GM10248 (cell line): ENCODE measurements around the gene STOX2.

ENCODE experiments used
- CTCF ChIA-PET: fragments of 300-600 bp; sonication (Branson Sonifier 250); formaldehyde crosslinking; extraction: SDS; loops from one replicate; lab custom pipeline; 2021; ENCODE audit warnings: antibody characterized with exemption; lab: Yijun Ruan, JAX
- POLR2A ChIA-PET: fragments of 350-650 bp; sonication (Branson Sonifier 250); formaldehyde crosslinking; extraction: SDS; loops from one replicate; lab custom pipeline; 2020; ENCODE audit warnings: antibody characterized with exemption; lab: Yijun Ruan, JAX
- DNase-seq: peaks from one replicate; pipeline ENCODE4 v3.0.0; 2012; ENCODE audit errors: extremely low spot score
- TF ChIP-seq, protein P1 (sequence below): IDR thresholded peaks from 2 replicates; pipeline ENCODE4 v1.5.1; 2012; ENCODE audit warnings: mild to moderate bottlenecking, low read depth; ENCODE audit errors: extremely low read depth, missing control alignments, control extremely low read depth

Gene STOX2

DNA sequence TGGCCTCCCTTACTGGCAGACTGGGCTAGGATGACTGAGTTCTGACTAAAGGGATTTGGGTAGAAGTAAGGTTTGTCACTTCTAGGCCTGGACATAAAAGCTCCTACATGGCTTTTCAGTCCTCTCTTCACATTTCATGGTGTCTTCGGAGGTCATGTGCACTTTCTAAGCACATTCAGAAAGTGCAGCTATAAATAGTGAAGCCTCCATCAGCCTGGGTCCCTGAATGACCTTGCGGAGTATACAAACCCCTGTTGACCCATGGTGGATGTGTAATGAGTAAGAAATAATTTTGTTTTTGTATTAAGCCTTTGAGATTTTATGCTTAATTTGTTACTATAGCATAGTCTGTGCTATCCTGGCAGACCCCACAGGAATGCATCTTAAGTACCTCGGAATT lies 154.0 kb downstream of the STOX2 start:
- CTCF ChIA-PET, result no interaction called here
- POLR2A ChIA-PET, result no interaction called here
- TF ChIP-seq, protein P1, sequence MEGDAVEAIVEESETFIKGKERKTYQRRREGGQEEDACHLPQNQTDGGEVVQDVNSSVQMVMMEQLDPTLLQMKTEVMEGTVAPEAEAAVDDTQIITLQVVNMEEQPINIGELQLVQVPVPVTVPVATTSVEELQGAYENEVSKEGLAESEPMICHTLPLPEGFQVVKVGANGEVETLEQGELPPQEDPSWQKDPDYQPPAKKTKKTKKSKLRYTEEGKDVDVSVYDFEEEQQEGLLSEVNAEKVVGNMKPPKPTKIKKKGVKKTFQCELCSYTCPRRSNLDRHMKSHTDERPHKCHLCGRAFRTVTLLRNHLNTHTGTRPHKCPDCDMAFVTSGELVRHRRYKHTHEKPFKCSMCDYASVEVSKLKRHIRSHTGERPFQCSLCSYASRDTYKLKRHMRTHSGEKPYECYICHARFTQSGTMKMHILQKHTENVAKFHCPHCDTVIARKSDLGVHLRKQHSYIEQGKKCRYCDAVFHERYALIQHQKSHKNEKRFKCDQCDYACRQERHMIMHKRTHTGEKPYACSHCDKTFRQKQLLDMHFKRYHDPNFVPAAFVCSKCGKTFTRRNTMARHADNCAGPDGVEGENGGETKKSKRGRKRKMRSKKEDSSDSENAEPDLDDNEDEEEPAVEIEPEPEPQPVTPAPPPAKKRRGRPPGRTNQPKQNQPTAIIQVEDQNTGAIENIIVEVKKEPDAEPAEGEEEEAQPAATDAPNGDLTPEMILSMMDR, result no peak
- no peak for DNase-seq

DNA sequence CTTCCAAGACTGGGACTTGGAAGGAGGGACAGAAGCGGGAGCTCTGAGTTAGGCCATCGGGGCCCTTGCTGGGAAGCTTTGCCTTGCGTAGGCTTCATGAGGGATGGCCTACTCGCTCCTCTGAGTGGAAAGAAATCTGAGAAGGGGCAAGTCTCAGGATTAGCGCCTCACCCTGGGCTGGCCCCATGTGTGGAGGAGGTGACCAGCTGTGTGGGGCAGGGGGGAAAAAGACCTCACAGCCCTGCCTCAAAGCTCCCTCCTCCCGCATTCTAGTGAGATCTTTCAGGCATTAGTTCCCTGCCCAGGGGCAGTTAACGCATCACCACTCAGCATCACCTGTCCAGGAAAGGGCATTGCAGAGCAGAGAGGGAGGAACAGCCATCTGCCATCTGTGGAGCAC lies 156.5 kb downstream of the STOX2 start:
- ChIA-PET POLR2A (no interaction called here), CTCF (no interaction called here)
- no peak for DNase-seq
- TF ChIP-seq, protein P1, result no peak

DNA sequence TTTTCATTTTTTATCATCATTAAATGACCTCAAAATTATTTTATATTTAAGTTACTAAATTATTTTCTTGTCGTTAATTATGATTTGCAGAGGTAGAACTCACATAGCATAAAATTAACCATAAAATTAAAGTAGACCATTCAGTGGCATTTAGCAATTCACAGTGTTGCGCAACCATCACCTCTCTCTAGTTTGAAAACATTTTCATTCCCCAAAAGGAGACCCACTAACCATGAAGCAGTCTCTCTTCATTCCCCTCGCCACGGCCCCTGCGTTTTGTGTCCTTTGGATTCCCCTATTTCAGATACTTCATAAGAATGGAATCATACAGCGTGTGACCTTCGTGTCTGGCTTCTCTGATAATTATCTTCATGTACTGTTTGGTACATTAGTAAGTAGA lies 157.7 kb downstream of the STOX2 start:
- ChIA-PET CTCF (no interaction called here), POLR2A (no interaction called here)
- no peak for DNase-seq
- TF ChIP-seq, protein P1, result no peak

DNA sequence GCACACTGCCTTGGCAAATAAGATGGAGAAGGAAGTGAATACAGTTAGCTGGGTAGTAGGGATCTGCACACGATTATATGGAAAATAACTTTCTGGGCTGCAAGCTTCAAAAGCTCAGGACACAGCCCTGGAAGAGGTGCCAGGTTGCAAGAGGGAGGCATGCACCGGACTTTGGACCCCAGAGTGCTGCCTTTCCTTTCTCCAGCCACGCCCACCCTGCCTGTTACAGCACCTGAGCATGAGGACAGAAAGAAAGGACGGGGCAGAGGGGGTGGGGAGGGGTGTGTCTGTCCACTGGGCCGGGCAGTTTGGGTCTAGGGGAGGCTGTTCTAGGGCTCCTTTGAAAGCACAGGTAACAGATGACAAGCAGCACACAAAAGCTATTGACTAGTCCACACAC lies 159.8 kb downstream of the STOX2 start:
- ChIA-PET CTCF (no interaction called here), POLR2A (no interaction called here)
- no peak for DNase-seq
- TF ChIP-seq, protein P1, result no peak

DNA sequence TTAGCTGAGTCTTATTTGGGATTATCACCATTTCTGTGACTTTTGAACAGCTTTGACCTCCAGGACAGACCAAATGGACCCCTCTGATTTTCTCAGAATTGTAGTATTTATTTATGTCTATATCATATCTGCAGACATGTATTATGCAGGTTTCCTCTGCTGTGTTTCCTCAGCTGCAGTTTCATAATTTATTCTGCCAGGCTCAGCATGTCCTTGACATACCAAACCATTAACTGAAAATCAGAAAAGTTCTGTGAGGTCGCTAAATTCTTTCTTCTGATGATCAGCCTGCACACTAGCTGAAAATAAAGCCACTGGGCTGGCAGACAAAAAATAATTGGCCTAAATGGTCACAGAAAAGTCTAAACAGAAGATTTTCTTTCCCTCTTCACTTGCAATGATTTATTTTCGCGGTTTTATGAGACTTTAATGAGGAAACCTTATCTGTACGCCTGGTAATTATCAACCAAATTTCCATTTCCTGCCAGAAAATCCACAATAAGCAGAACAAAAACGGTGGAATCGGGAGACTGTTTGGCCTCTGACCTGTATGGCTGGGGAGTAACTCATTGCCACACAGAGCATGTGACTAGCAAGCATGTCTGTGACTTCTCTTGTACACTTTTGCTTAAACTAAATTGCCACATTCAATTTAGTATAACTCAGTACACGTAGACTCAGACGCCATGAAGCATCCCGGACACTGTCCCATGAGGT lies 161.6 kb downstream of the STOX2 start:
- ChIA-PET POLR2A (no interaction called here), CTCF (no interaction called here)
- TF ChIP-seq, protein P1, result no peak
- DNase-seq, result no peak

DNA sequence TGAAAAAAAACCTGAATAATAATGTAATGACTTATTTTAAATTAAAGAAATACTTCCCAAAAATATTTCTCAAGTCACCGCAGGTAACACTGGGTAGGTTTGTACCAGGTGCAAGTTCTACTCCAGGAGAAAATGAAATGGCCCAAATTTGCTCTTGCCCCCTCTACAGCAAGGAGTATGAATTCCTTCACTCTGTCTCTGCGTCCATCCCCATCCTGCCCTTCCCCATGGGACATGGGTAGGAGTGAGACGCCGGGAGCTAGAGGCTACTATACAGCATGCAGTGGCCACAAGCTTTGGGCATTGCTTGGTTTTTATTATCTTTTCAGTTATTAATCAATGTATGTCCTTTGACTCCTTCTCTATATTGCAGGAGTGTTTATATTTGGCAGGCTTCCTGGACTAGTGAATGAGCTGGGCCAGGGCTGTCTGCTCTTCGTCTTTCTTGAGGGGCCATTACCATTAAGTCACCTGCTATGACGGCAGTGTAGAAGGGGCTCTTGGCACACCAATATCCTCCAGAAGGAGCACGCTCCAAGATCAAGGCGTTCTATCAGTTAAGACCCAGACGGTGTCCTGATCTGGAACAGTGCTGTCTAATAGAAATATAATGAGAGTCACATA lies 162.9 kb downstream of the STOX2 start:
- CTCF ChIA-PET, result no interaction called here
- no peak for DNase-seq
- TF ChIP-seq, protein P1, result no peak
- POLR2A ChIA-PET, result no interaction called here
